GM18870 (cell line): ENCODE results near the gene SMOC2.

Source experiments
- ATAC-seq: cut with Tn5 transposase; IDR thresholded peaks from one replicate; pipeline ENCODE4 v1.9.1; 2021; ENCODE audit warnings: moderate library complexity; ENCODE audit not compliant: unreplicated experiment

Gene SMOC2

GRCh38 chr6:168415098-168415992 lies 25.6 kb upstream of the SMOC2 start:
- no peak for ATAC-seq

GRCh38 chr6:168415993-168416530 lies 24.9 kb upstream of the SMOC2 start:
- ATAC-seq, result no peak

DNA sequence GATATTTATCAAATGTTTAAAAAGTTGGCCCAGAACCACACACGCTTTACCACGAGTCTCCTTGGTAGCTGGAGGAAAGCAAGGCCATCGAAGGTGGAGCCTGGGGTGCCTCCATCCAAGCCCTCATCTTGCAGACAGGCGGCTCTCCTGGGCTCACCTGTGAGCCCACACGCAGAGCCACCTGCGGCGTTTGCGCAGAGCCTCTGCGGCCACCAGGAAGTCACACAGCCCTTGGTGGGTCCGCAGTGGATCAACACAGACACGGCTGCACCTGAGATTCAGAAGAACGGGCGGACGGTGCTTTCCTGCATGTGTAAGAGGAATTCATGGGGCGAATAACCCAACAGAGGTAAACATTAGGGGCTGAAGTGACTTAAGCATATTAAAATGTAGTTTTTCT lies 24.5 kb upstream of the SMOC2 start:
- no peak for ATAC-seq

GRCh38 chr6:168417191-168417590 lies 23.8 kb upstream of the SMOC2 start:
- no peak for ATAC-seq

DNA sequence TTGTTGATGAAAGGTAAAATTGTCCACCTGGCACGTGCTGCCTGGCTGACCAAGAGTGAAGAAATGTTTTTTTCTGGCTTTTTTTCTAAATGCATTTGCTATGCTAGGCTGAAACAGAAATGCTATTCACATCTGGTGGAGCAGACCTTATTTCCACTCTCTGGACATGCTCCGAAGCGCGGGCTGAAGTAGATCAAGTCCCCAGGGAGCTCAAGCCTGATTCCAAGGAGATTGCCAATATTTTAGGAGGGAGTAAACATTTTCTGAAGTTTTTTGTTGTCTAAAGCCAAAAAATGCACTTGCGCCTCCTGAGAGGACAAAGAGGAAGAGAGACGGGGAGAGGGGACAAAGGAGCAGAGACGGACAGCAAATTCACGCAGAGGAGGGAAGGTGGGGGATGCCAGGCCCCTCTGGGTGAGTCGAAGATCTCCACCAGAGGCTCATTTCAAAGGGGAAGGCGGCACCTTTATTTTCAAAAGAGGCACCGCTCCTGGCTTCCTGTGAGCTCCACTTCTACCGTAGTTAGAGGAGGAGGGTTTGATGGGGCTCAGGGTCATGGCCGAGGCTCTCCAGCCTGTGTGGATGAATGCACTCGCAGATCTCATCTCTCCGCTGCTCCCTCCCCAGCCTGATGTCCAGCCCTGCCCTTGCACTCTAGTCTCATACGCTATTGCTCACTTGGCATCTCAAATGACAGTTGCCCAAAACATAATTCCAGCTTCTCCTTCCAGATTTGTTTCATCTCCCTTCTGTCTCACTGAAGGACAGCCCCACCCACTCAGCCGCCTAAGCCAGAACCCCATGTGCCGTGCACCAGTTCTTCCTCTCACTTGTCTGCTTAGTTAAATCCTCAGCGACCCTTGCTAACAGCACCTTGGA lies 23.1 kb upstream of the SMOC2 start:
- ATAC-seq, result no peak

DNA sequence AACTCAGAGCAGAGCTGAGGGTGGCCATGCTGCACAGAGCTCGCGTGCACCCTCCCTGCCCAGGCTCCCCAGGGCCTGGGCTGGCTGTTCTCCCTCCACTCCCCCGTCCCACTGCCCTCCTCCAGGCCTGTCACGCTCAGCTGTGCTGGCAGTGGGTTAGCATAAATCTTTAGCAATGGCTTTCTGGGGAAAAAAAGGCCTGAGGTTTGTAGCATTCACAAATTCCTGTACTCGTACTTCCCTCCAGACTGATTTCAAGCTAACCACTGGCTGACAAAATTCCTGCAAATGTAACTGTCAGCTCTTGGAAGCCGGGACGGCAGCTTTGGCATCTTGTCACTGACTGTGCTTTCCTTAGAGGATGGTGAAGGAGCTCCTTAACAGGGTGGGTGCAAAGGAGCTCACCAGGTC lies 22.3 kb upstream of the SMOC2 start:
- ATAC-seq, result no peak

- ATAC-seq, result no peak
Observed at GRCh38 chr6:168419569-168419968, 21.4 kb upstream of the SMOC2 start.

GRCh38 chr6:168420084-168420483 lies 20.9 kb upstream of the SMOC2 start:
- no peak for ATAC-seq

GRCh38 chr6:168420706-168421105 lies 20.3 kb upstream of the SMOC2 start:
- ATAC-seq, result no peak

DNA sequence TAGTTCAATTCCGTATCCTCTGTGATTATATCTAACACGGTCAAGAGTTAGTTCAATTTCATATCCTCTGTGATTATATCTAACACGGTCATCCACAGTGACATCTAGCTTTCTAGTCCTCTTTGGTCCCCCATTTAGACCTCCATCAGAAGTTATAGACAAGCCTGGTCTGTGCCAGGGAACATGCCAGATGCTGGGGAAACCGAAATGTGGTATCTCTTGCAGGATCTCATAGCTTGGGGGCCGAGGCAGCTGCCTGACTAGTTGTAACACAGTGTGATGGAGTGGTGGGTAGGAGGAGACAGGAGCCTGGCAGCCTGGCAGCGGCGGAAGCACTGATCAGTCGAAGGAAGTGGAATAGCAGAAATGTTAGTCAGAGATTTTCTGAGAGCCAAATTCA lies 13.8 kb upstream of the SMOC2 start:
- ATAC-seq, result no peak

- ATAC-seq, result no peak
Observed at GRCh38 chr6:168428052-168428826, 12.7 kb upstream of the SMOC2 start.

DNA sequence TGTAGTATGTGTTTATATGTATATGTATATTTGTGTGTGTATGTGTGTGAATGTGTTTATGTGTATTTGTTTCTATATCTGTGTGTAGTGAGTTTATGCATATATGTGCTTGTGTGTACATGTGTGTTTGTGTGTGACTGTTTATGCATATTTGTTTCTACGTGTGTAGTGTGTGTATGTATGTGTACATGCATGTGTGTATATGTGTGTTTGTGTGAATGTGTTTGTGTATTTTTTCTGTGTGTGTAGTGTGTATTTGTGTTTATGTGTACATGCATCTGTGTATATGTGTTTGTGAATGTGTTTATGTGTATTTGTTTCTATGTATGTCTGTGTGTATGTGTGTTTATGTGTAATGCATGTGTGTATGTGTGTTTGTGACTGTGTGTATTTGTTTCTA lies 12.1 kb upstream of the SMOC2 start:
- no peak for ATAC-seq

DNA sequence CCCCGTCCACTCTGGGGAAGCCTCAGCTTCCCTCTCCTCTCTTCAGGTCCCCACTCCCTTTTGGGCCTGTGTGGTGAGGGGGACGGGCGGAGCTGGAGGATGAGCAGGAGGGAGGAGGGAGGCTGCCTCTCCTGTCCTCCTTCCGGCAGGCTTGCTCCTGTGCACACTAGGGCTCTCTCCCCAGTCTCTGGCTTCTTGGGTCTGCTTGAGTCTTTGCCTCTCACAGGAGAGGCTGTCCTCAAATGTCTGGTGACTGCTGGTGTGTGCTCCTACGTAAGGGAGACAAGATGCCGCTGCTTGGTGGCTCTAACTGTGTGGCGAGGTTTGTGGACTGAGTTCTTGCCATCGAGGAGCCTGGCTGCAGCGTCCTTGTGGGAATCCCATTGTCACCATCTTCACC lies 8.8 kb upstream of the SMOC2 start:
- ATAC-seq, result no peak

DNA sequence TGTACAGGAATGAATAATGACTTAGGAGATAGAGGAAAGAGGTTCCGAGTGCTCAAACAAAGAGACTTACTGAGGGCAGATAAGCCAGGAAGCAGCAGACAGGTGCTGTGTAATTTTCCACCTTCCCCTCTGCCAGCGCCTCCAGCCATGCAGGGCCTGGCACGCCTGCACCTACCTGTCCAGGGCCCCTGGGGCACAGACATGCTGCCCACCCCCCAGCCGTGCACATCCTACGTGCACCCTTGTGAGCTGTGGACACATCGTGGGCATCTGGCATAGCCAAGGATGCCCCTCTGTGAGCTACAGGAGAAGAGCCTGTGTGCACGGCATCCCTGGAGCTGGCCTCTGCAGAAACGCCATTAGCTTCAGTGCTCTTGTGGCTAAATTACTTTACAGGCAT lies 7.1 kb upstream of the SMOC2 start:
- no peak for ATAC-seq

DNA sequence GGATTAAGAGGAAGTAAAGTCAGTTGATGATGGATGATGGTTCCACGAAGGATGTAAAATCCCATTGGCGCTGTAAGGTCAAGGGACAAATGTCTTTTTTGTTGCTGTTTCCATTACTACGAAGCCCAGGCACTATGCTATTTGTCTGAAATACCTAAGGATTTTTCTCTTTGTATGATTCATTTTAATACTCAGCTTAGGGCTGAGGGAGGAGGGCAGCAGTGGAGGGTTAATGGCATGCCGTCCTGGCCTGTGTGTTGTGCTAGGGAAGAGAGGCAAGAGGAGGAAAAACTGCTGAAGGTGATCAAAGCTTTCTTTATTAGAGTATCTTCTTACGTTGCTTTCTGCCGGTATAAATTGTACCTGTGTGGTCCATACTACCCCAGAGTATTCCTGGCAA lies 6.5 kb upstream of the SMOC2 start:
- no peak for ATAC-seq

- ATAC-seq, result no peak
Observed at GRCh38 chr6:168437751-168438150, 3.2 kb upstream of the SMOC2 start.

DNA sequence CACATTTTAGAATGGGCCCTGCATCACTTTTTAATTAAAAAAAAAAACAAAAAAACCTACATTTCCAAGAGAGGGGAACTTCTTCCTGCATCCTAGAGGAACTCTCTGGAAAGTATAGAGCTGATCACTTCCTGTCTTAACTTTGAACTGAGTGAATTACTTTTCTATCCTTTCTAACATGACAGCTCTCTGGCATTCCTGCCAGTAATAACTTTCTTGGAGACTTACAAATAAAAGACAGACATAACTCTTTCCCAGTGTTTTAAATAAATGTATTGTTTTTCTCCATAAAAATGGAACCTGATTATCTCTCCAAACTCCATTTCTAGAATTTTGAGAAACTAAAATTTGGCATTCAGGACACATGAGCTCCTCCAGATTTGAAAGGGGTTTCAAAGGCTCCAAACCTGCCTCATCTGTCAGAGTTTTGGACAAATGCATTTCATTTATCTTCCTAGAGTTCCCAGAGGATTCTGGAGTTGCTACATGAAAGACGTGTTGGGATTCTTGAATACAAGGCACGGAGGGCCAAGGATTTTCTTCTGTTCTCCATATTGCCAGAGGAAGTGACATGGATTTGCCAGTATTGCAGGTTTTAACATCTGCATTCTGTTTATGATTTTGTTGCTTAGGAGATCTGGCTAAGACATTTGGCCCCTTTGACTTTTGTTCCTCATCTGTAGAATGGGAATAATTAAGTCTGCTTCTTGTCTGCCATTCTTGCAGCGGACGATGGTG lies 2.0 kb upstream of the SMOC2 start:
- no peak for ATAC-seq

- no peak for ATAC-seq
Observed at GRCh38 chr6:168439794-168440450, 1.1 kb upstream of the SMOC2 start.

GRCh38 chr6:168441434-168442391 lies 729 bp downstream of the SMOC2 start:
- no peak for ATAC-seq
